ENCODE measurements around the gene PYCR2. TPM values are rescaled to one million over a fixed set of nuclear protein-coding genes. Genes with fewer than 3 reads are reported as not detected.

The PYCR2 gene
- total and polyA plus RNA-seq, 10 of the 15 experiments (the other 5 are each of a cell fraction or from before 2014, with no cell fraction given): 1.7 to 81.8 (median 54.9) TPM

DNA sequence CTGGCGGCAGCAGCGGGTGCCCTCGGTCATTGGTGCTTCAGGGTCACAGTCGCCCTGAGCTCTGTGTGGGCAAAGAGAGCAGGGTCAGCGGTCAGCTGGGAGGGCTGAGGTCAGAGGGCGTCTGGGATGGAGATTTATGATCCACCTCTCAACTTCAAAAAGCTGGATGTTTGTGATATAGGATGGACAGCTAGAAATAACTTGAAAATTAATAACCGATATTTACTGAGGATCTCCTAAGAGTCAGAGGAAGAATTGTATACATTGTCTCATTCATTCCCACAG lies 37.1 kb downstream of the PYCR2 start:
- H3K27me3 ChIP-seq (replicated peaks in 1 of 2; ENCODE audit: control insufficient read depth in 2 of 2, insufficient read depth in 2 of 2, low read length in 1 of 2): no peaks in the 10 kb centered on the region
- H3K4me2 ChIP-seq (ENCODE audit: control insufficient read depth, insufficient read depth): no peak overlapping the region
- in situ Hi-C loops (cut with MboI): no loop called here
- H3K9me3 ChIP-seq (replicated peaks; ENCODE audit: control insufficient read depth, insufficient read depth, low read length): no peaks in the 10 kb centered on the region
- no peak overlapping the region for H3K9ac ChIP-seq (ENCODE audit: control insufficient read depth, insufficient read depth, low read length)
- H3K4me3 ChIP-seq: no peak overlapping the region
- ChIA-PET SMC1A (ENCODE audit: uncharacterized antibody, unreplicated experiment) (no interaction called here), RAD21 (ENCODE audit: unreplicated experiment) (no interaction called here), POLR2A (no interaction called here), CTCF (no interaction called here)
- H3K36me3 ChIP-seq (ENCODE audit: control insufficient read depth in 2 of 2, insufficient read depth in 2 of 2, low read length in 1 of 2): no peaks in the 10 kb centered on the region
- intact Hi-C loops (cut with micrococcal nuclease; ENCODE audit: unreplicated experiment): no loop called here
- BruUV-seq (replicated peaks): no TSS peak
- no peak for DNase-seq (ENCODE audit: low read depth, low spot score)
- H3K4me1 ChIP-seq (ENCODE audit: control insufficient read depth, insufficient read depth, low read length): 0 out of 2 replicates have a peak, but pooled peaks cover 6% of the 10 kb centered on the region
- peaks cover 10% of the 10 kb centered on the region for H3K79me2 ChIP-seq (ENCODE audit: control insufficient read depth, insufficient read depth, low read length)
- H4K20me1 ChIP-seq (ENCODE audit: control insufficient read depth, insufficient read depth): no peaks in the 10 kb centered on the region
- H3K27ac ChIP-seq (ENCODE audit: control insufficient read depth, insufficient read depth): no peak overlapping the region
- ATAC-seq: no peak
- no peak overlapping the region for H2AFZ ChIP-seq (ENCODE audit: control insufficient read depth, low read depth, low read length)
- WGBS (ENCODE audit: insufficient coverage, insufficient replicate concordance, low lambda C conversion rate, missing lambda C conversion rate): 68% methylated on average over 7 of the region's 7 CpGs
- no peak for FAIRE-seq
- no peak for TF ChIP-seq ZBED1 (IDR thresholded peaks at IDR 0.05; ENCODE audit: borderline replicate concordance)
- no peak for TF ChIP-seq TBL1XR1 (IDR thresholded peaks at IDR 0.05; ENCODE audit: low read depth, low read length)
- TF ChIP-seq ZNF24 (IDR thresholded peaks at IDR 0.05): no peak
- no peak for TF ChIP-seq BCL3 (IDR thresholded peaks at IDR 0.05; ENCODE audit: borderline replicate concordance, insufficient read depth, low read depth, low read length, poor library complexity, severe bottlenecking)

GRCh38 chr1:225886159-225887029 lies 37.7 kb downstream of the PYCR2 start:
- H3K27ac ChIP-seq (ENCODE audit: control insufficient read depth, insufficient read depth): no peak overlapping the region
- no peaks in the 10 kb centered on the region for H3K36me3 ChIP-seq (ENCODE audit: control insufficient read depth in 2 of 2, insufficient read depth in 2 of 2, low read length in 1 of 2)
- H3K9me3 ChIP-seq (replicated peaks; ENCODE audit: control insufficient read depth, insufficient read depth, low read length): no peaks in the 10 kb centered on the region
- no peak for ATAC-seq
- H3K27me3 ChIP-seq (replicated peaks in 1 of 2; ENCODE audit: control insufficient read depth in 2 of 2, insufficient read depth in 2 of 2, low read length in 1 of 2): no peaks in the 10 kb centered on the region
- peaks cover 16% of the 10 kb centered on the region for H3K79me2 ChIP-seq (ENCODE audit: control insufficient read depth, insufficient read depth, low read length)
- no peak overlapping the region for H3K4me3 ChIP-seq
- H3K4me1 ChIP-seq (ENCODE audit: control insufficient read depth, insufficient read depth, low read length): peaks cover 7% of the 10 kb centered on the region; the same call in 1 of the 2 replicates
- no peak overlapping the region for H3K4me2 ChIP-seq (ENCODE audit: control insufficient read depth, insufficient read depth)
- POLR2A ChIA-PET: no interaction called here
- RAD21 ChIA-PET (ENCODE audit: unreplicated experiment): no interaction called here
- CTCF ChIA-PET: interaction anchor here (0.7 kb wide), 1 partner anchor 67 kb away, joined by 3 read pairs; no protein-coding TSS in a partner anchor
- WGBS (ENCODE audit: insufficient coverage, insufficient replicate concordance, low lambda C conversion rate, missing lambda C conversion rate): 71% methylated on average over 19 of the region's 19 CpGs
- BruUV-seq (replicated peaks): no TSS peak
- H4K20me1 ChIP-seq (ENCODE audit: control insufficient read depth, insufficient read depth): no peaks in the 10 kb centered on the region
- FAIRE-seq: no peak
- H2AFZ ChIP-seq (ENCODE audit: control insufficient read depth, low read depth, low read length): no peak overlapping the region
- in situ Hi-C loops (cut with MboI) (no loop called here), intact Hi-C loops (cut with micrococcal nuclease; ENCODE audit: unreplicated experiment) (no loop called here)
- SMC1A ChIA-PET (ENCODE audit: uncharacterized antibody, unreplicated experiment): no interaction called here
- H3K9ac ChIP-seq (ENCODE audit: control insufficient read depth, insufficient read depth, low read length): no peak overlapping the region
- DNase-seq (ENCODE audit: low read depth, low spot score): no peak
- TF ChIP-seq CBFB (IDR thresholded peaks at IDR 0.05; ENCODE audit: low read depth) (no peak), JUND (IDR thresholded peaks at IDR 0.05; ENCODE audit: low read depth, low read length) (no peak), ESRRA (IDR thresholded peaks at IDR 0.05; ENCODE audit: low read length) (no peak), IKZF1 (conservative IDR thresholded peaks at IDR 0.05) (no peak), NR2C1 (IDR thresholded peaks at IDR 0.05) (no peak), MEF2B (IDR thresholded peaks at IDR 0.05; ENCODE audit: partially characterized antibody, poor library complexity, severe bottlenecking) (no peak), KAT2A (conservative IDR thresholded peaks at IDR 0.05; ENCODE audit: control insufficient read depth, low read depth, low read length) (no peak)
- TF ChIP-seq, protein P1, sequence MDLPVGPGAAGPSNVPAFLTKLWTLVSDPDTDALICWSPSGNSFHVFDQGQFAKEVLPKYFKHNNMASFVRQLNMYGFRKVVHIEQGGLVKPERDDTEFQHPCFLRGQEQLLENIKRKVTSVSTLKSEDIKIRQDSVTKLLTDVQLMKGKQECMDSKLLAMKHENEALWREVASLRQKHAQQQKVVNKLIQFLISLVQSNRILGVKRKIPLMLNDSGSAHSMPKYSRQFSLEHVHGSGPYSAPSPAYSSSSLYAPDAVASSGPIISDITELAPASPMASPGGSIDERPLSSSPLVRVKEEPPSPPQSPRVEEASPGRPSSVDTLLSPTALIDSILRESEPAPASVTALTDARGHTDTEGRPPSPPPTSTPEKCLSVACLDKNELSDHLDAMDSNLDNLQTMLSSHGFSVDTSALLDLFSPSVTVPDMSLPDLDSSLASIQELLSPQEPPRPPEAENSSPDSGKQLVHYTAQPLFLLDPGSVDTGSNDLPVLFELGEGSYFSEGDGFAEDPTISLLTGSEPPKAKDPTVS (IDR thresholded peaks at IDR 0.05; ENCODE audit: low read depth, low read length): no peak
